Central memory CD8-positive, alpha-beta T cell (primary cell): Measurements from ENCODE around the gene MRTFB.
"Not testable (repeated sequence)": the region's sequence is repeated elsewhere in the genome, so short reads cannot be mapped to it uniquely, and the experiment has no call there.

ENCODE experiments used
- ATAC-seq: fragments of 150-1000 bp; cut with Tn5 transposase; replicated peaks from 2 replicates; pipeline ENCODE4 v1.10.0; 2022; ENCODE audit warnings: mild to moderate bottlenecking, moderate FRiP score, moderate number of reproducible peaks; ENCODE audit not compliant: poor library complexity, severe bottlenecking; ENCODE audit errors: extremely low read depth
- DNase-seq, 2 donors: peaks; one replicate each; pipeline ENCODE4 v3.0.0; 2021; ENCODE audit warnings: low spot score in 2 of 2
- H3K27ac Mint-ChIP-seq: one replicate; pipeline ENCODE4 v1.8.0; 2022; ENCODE audit warnings: low read depth, mild to moderate bottlenecking, moderate library complexity, mixed read lengths
- H3K27me3 Mint-ChIP-seq: one replicate; pipeline ENCODE4 v1.8.0; 2022; ENCODE audit warnings: mixed read lengths
- H3K36me3 Mint-ChIP-seq: one replicate; pipeline ENCODE4 v1.8.0; 2022; ENCODE audit warnings: mild to moderate bottlenecking, moderate library complexity, mixed read lengths; ENCODE audit not compliant: insufficient read depth
- H3K4me1 Mint-ChIP-seq: one replicate; pipeline ENCODE4 v1.8.0; 2022; ENCODE audit warnings: mixed read lengths
- H3K4me3 Mint-ChIP-seq: one replicate; pipeline ENCODE4 v1.8.0; 2022; ENCODE audit warnings: mild to moderate bottlenecking, moderate library complexity, mixed read lengths
- H3K9me3 Mint-ChIP-seq: one replicate; pipeline ENCODE4 v1.8.0; 2022; ENCODE audit warnings: mixed read lengths

MRTFB gene

DNA sequence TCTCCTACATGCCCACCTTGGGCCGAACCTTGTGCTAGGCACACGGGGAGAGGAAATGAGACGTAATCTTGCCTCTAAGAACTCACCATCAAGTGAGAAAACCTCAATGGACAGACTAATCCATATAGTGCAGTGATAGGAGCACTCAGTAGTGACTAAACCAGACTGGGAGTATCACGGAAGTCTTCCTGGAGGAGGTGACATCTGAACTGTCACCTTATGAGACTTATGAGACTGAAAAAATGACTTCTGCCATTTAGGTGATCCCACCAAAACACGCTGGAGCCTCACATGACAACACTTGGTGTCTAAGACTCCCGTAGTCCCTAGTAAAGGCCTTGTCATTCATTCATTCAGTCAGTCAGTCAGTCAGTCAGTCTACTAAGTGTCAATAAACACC, 27.3 kb upstream of the MRTFB start:
- Mint-ChIP-seq H3K4me1 (no peaks in the 10 kb centered on the region), H3K27me3 (peaks cover 7% of the 10 kb centered on the region), H3K9me3 (no peaks in the 10 kb centered on the region), H3K27ac (no peak overlapping the region), H3K36me3 (no peaks in the 10 kb centered on the region), H3K4me3 (no peak overlapping the region)
- DNase-seq (no peak), ATAC-seq (no peak)

DNA sequence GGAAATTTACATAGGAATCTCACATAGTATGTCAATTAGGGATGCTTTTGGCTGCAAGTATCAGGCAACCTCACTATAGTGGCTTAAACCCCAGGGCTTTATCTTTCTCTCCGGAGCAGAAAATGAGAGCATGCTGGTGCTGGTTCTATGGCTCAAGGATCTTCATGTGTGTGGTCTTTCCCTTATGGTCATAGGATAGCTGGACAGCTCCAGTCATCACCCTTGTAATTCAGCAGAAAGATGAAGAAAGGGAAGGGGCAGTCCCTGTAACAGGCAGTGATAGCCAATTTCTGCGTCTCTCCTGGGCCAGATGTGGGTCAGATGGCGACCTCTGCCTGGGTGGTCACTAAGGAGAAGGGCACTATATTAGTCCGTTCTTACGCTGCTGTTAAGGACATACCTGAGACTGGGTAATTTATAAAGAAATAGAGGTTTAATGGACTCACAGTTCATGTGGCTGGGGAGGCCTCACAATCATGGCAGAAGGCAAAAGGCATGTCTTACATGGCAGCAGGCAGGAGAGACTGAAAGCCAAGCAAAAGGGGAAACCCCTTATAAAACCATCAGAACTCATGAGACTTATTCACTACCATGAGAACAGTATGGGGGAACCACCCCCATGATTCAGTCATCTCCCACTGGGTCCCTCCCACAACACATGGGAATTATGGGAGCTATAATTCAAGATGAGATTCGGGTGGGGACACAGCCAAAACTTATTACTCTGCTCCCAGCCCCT, 23.8 kb upstream of the MRTFB start:
- ATAC-seq, H3K36me3 Mint-ChIP-seq: not testable (repeated sequence)

DNA sequence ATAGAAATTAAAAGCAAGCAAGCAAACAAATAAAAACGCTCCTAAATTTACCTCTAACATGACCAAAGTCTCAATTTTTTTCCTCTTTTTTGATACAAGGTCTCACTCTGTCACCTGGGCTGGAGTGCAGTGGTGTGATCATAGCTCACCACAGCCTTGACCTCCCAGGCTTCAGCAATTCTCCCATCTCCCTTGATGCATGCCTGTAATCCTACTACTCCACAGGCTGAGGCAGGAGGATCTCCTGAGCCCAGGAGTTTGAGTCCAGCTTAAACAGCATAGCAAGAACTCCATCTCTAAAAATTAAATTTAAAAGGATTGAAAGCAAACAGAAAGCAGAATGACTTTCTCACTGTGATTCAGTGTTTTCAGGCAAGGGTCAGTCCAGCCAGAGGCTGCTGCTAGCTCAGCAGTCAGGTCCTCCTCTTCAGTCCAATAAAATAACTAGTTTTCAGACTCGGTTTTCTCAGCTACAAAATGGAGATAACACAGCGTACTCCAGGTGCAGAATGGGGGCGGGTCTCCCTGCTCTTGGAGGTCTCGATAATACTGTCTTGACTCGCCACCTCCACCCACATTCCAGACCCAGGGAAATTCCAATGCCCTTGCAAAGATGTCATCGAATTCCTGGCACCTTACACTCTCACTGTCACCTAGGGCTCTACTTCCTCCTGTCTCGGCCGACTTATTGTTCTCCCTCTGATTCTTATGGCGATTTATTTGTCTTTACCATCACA, 20.7 kb upstream of the MRTFB start:
- no peak overlapping the region for H3K27ac Mint-ChIP-seq
- no peaks in the 10 kb centered on the region for H3K36me3 Mint-ChIP-seq
- H3K4me1 Mint-ChIP-seq, result no peaks in the 10 kb centered on the region
- H3K27me3 Mint-ChIP-seq, result peaks cover 7% of the 10 kb centered on the region
- no peak overlapping the region for H3K4me3 Mint-ChIP-seq
- DNase-seq, result no peak
- no peak for ATAC-seq
- H3K9me3 Mint-ChIP-seq, result no peaks in the 10 kb centered on the region

More for the DNA sequence above, 23.8 kb upstream of the MRTFB start:
- not testable (repeated sequence) for H3K4me3 Mint-ChIP-seq, DNase-seq, H3K27ac Mint-ChIP-seq, H3K27me3 Mint-ChIP-seq, H3K4me1 Mint-ChIP-seq, H3K9me3 Mint-ChIP-seq

GRCh38 chr16:14051103-14051729, 19.9 kb upstream of the MRTFB start:
- ATAC-seq, result no peak
- Mint-ChIP-seq H3K4me1 (no peaks in the 10 kb centered on the region), H3K4me3 (no peak overlapping the region), H3K27ac (no peak overlapping the region), H3K9me3 (no peaks in the 10 kb centered on the region), H3K27me3 (peaks cover 8% of the 10 kb centered on the region), H3K36me3 (no peaks in the 10 kb centered on the region)
- DNase-seq, result no peak

GRCh38 chr16:14056970-14057369, 14.1 kb upstream of the MRTFB start:
- Mint-ChIP-seq H3K27ac (no peak overlapping the region), H3K4me1 (no peaks in the 10 kb centered on the region), H3K36me3 (no peaks in the 10 kb centered on the region), H3K9me3 (peaks cover 6% of the 10 kb centered on the region), H3K4me3 (no peak overlapping the region), H3K27me3 (peaks cover 30% of the 10 kb centered on the region)
- no peak for DNase-seq
- ATAC-seq, result no peak

DNA sequence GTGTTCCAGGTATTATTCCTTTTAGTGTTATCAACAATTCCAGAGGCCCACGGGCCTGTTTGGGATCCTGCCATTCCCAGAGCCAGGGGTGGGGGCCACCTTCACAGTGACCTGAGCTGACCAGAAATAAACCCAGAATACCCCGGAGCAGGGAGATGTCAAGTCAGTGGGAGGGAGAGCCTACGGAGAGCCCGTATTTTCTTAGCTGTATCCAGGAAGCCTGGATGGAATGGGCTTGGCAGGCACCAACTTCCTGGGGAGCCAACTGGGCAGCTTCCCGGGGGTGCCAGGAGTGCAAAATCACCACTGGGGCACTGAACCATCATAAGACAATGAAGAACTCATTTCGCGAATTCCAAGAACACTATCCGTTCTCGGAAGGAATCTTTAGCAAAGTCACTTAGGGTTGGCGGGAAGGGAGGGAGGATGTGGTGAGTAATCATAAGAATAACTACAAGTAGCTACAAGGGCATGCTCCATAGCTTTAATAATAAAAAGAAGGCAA, 13.2 kb upstream of the MRTFB start:
- Mint-ChIP-seq H3K27me3 (peaks cover 30% of the 10 kb centered on the region), H3K36me3 (no peaks in the 10 kb centered on the region), H3K4me3 (no peak overlapping the region), H3K27ac (no peak overlapping the region), H3K9me3 (peaks cover 6% of the 10 kb centered on the region), H3K4me1 (no peaks in the 10 kb centered on the region)
- DNase-seq, result no peak
- no peak for ATAC-seq

- Mint-ChIP-seq H3K27ac (no peak overlapping the region), H3K36me3 (peaks cover 2% of the 10 kb centered on the region), H3K4me3 (no peak overlapping the region), H3K9me3 (peaks cover 1% of the 10 kb centered on the region), H3K4me1 (no peaks in the 10 kb centered on the region), H3K27me3 (peaks cover 23% of the 10 kb centered on the region)
- DNase-seq, result no peak
- ATAC-seq, result no peak
Observed at GRCh38 chr16:14061732-14062259, 9.3 kb upstream of the MRTFB start.

DNA sequence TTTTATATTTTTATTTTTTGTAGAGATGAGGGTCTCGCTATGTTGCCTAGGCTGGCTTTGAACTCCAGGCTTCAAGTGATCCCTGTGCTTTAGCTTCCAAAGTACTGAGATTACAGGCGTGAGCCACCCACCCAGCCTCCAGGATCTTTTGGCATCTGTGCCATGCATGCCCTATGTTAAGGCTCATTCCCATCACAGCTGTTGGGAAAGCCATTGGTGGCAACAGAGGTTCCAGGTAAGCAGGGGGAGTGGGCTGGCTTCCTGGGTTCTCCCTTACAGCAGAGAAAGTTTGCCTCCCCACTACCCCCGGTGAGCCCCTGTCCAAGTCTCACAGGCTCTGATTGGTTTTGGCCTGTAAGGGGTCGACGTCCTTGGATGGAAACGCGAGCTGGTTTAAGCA, 8.9 kb upstream of the MRTFB start:
- H3K27ac Mint-ChIP-seq, result no peak overlapping the region
- H3K4me3 Mint-ChIP-seq, result no peak overlapping the region
- H3K36me3 Mint-ChIP-seq, result peaks cover 2% of the 10 kb centered on the region
- H3K27me3 Mint-ChIP-seq, result peaks cover 19% of the 10 kb centered on the region
- no peak for ATAC-seq
- H3K9me3 Mint-ChIP-seq, result no peaks in the 10 kb centered on the region
- H3K4me1 Mint-ChIP-seq, result no peaks in the 10 kb centered on the region
- DNase-seq, result no peak

- DNase-seq, result no peak
- Mint-ChIP-seq H3K27me3 (peaks cover 9% of the 10 kb centered on the region), H3K9me3 (no peaks in the 10 kb centered on the region), H3K4me3 (no peak overlapping the region), H3K36me3 (peaks cover 2% of the 10 kb centered on the region), H3K4me1 (no peaks in the 10 kb centered on the region), H3K27ac (no peak overlapping the region)
- ATAC-seq, result no peak
Observed at GRCh38 chr16:14063618-14064581, 7.2 kb upstream of the MRTFB start.

GRCh38 chr16:14069818-14070217, 1.3 kb upstream of the MRTFB start:
- ATAC-seq (no peak), DNase-seq (no peak)
- Mint-ChIP-seq H3K27me3 (no peaks in the 10 kb centered on the region), H3K9me3 (no peaks in the 10 kb centered on the region), H3K36me3 (peaks cover 14% of the 10 kb centered on the region), H3K4me3 (peak overlapping the region; percentile 91), H3K27ac (no peak overlapping the region), H3K4me1 (peaks cover 8% of the 10 kb centered on the region)

GRCh38 chr16:14070555-14070876, 603 bp upstream of the MRTFB start:
- Mint-ChIP-seq H3K9me3 (no peaks in the 10 kb centered on the region), H3K36me3 (peaks cover 14% of the 10 kb centered on the region), H3K27me3 (no peaks in the 10 kb centered on the region), H3K27ac (peak overlapping the region; percentile 89), H3K4me3 (peak overlapping the region; percentile 91), H3K4me1 (peaks cover 8% of the 10 kb centered on the region)
- no peak for ATAC-seq
- no peak for DNase-seq
